Panc1 (cell line): ENCODE results near the gene EXOC6B. TPM values are rescaled to one million over a fixed set of nuclear protein-coding genes. Genes with fewer than 3 reads are reported as not detected.
A peak's percentile ranks its signal among the peaks of the same experiment; 100 is the strongest.
"Not testable (repeated sequence)": the region's sequence is repeated elsewhere in the genome, so short reads cannot be mapped to it uniquely, and the experiment has no call there.

ENCODE experiments used
- ATAC-seq: fragments of 200-7000 bp; cut with Tn5 transposase; 2 replicates; pipeline ENCODE4 v1.9.1; 2020; ENCODE audit warnings: mild to moderate bottlenecking, moderate library complexity
- BruUV-seq: library from RNA; stranded (reverse); fragments of 400-500 nt; replicated peaks from 2 replicates; lab custom pipeline; 2021; lab: Mats Ljungman, UMichigan
- CTCF ChIA-PET: fragments of 300-600 bp; sonication (Branson Sonifier 250); formaldehyde crosslinking; loops from one replicate; lab custom pipeline; 2022; ENCODE audit warnings: antibody characterized with exemption; lab: Charles Lee
- POLR2A ChIA-PET: fragments of 300-600 bp; sonication (Branson Sonifier 250); formaldehyde crosslinking; loops from one replicate; lab custom pipeline; 2022; ENCODE audit warnings: antibody characterized with exemption; lab: Charles Lee
- DNase-seq: peaks from one replicate; pipeline ENCODE4 v3.0.0-alpha.2; 2010; ENCODE audit warnings: low read depth, low spot score
- H3K27ac ChIP-seq: 2 replicates; pipeline ENCODE4 v1.5.1; 2011; ENCODE audit warnings: mild to moderate bottlenecking, low read length, inconsistent platforms
- H3K27me3 ChIP-seq: fragments of 200-500 bp; sonication (Bioruptor generic); 2 replicates; pipeline ENCODE4 v1.6.0; 2014; ENCODE audit warnings: low read length, inconsistent platforms; ENCODE audit not compliant: control insufficient read depth, insufficient read depth
- H3K36me3 ChIP-seq: fragments of 200-500 bp; sonication (Bioruptor generic); 2 replicates; pipeline ENCODE4 v1.5.1; 2014; ENCODE audit warnings: inconsistent platforms, mild to moderate bottlenecking, low read length, moderate library complexity; ENCODE audit not compliant: control insufficient read depth, insufficient read depth
- H3K4me1 ChIP-seq: 2 replicates; pipeline ENCODE4 v1.5.1; 2011; ENCODE audit warnings: inconsistent platforms, mild to moderate bottlenecking, low read length, moderate library complexity; ENCODE audit not compliant: control insufficient read depth, insufficient read depth
- H3K4me3 ChIP-seq, 2 experiments: 2 replicates each; pipeline ENCODE4 v1.5.1; 2011 to 2012; ENCODE audit warnings: low read depth in 2 of 2, low read length in 2 of 2, mild to moderate bottlenecking in 2 of 2, inconsistent platforms in 1 of 2, moderate library complexity in 1 of 2
- H3K9me3 ChIP-seq: fragments of 200-500 bp; sonication (Bioruptor generic); 2 replicates; pipeline ENCODE4 v1.5.1; 2014; ENCODE audit warnings: low read depth, mild to moderate bottlenecking, inconsistent platforms, low read length, moderate library complexity; ENCODE audit not compliant: control insufficient read depth, insufficient read depth
- CTCF ChIP-seq: fragments of 450-650 bp; IDR thresholded peaks from 2 replicates; pipeline ENCODE4 v1.5.1; 2017; ENCODE audit warnings: mild to moderate bottlenecking
- POLR2AphosphoS5 ChIP-seq: IDR thresholded peaks from 2 replicates; pipeline ENCODE4 v1.6.1; 2012; ENCODE audit warnings: mild to moderate bottlenecking, low read depth, low read length, moderate library complexity
- REST ChIP-seq, 2 experiments: IDR thresholded peaks; 2 replicates each; pipeline ENCODE4 v1.6.1; 2011 to 2012; ENCODE audit warnings: low read depth in 2 of 2, control low read depth in 1 of 2, low read length in 1 of 2, mild to moderate bottlenecking in 1 of 2, moderate library complexity in 1 of 2; ENCODE audit not compliant: insufficient read depth in 1 of 2
- SIN3A ChIP-seq: IDR thresholded peaks from 2 replicates; pipeline ENCODE4 v1.6.1; 2012; ENCODE audit warnings: low read depth, mild to moderate bottlenecking, low read length, moderate library complexity, borderline replicate concordance; ENCODE audit not compliant: insufficient read depth
- TCF7L2 ChIP-seq: IDR thresholded peaks from 2 replicates; pipeline ENCODE4 v1.6.1; 2011; ENCODE audit warnings: mild to moderate bottlenecking, low read depth, low read length, inconsistent platforms
- in situ Hi-C: cut with HindIII; loops from 2 replicates; pipeline ENCODE4 v1.10.0; 2016; ENCODE audit warnings: low sequenced_read_pairs, low pct_unique_long_range_greater_than_20kb
- intact Hi-C: fragments of 100-400 bp; cut with micrococcal nuclease; formaldehyde crosslinking; loops from one replicate; pipeline ENCODE4 v1.10.0; 2022; ENCODE audit not compliant: unreplicated experiment
- total RNA-seq: library from RNA; stranded (reverse); gene quantifications from one replicate; pipeline ENCODE4 v1.2.1, GENCODE V29; 2021; ENCODE audit not compliant: unreplicated experiment

EXOC6B gene
- total RNA-seq, 1 experiment from 2014 or later, result 23.2 TPM

- no peak for DNase-seq
- ChIA-PET POLR2A (no interaction called here), CTCF (no interaction called here)
- TSS peak; percentile 48 for BruUV-seq
- intact Hi-C loops (no loop called here), in situ Hi-C loops (no loop called here)
- Histone ChIP-seq H3K4me1 (no peaks in the 10 kb centered on the region), H3K27ac (no peak overlapping the region), H3K27me3 (no peaks in the 10 kb centered on the region), H3K9me3 (no peaks in the 10 kb centered on the region), H3K36me3 (no peaks in the 10 kb centered on the region), H3K4me3 (no peak overlapping the region)
- no peak for TF ChIP-seq POLR2AphosphoS5
- no peak for TF ChIP-seq SIN3A
- TF ChIP-seq TCF7L2, result no peak
- no peak for TF ChIP-seq REST (IDR thresholded peaks at IDR 0.05; ENCODE audit: insufficient read depth in 1 of 2, low read depth in 2 of 2, low read length in 1 of 2)
- no peak for TF ChIP-seq CTCF
- no peak for ATAC-seq
These were observed 399.8 kb downstream of the EXOC6B start for GRCh38 chr2:72425996-72426395.

GRCh38 chr2:72423756-72424155 is 402.1 kb downstream of the EXOC6B start:
- H3K4me3 ChIP-seq, result no peak overlapping the region
- CTCF ChIA-PET, result no interaction called here
- H3K36me3 ChIP-seq, result no peaks in the 10 kb centered on the region
- H3K27me3 ChIP-seq, result no peaks in the 10 kb centered on the region
- TF ChIP-seq TCF7L2 (no peak), CTCF (no peak), REST (IDR thresholded peaks at IDR 0.05; ENCODE audit: insufficient read depth in 1 of 2, low read depth in 2 of 2, low read length in 1 of 2) (no peak), SIN3A (no peak), POLR2AphosphoS5 (no peak)
- ATAC-seq, result no peak
- no peaks in the 10 kb centered on the region for H3K9me3 ChIP-seq
- H3K4me1 ChIP-seq, result no peaks in the 10 kb centered on the region
- no peak overlapping the region for H3K27ac ChIP-seq
- POLR2A ChIA-PET, result no interaction called here
- in situ Hi-C loops, result no loop called here
- DNase-seq, result no peak
- no TSS peak for BruUV-seq
- intact Hi-C loops, result no loop called here

GRCh38 chr2:72421771-72422379 is 404.0 kb downstream of the EXOC6B start:
- BruUV-seq, in situ Hi-C loops, ATAC-seq, H3K36me3 ChIP-seq, H3K4me3 ChIP-seq, CTCF ChIA-PET, H3K9me3 ChIP-seq, H3K27ac ChIP-seq, H3K27me3 ChIP-seq, POLR2A ChIA-PET, DNase-seq, intact Hi-C loops, H3K4me1 ChIP-seq: not testable (repeated sequence)
